Caco-2 (cell line): ENCODE measurements around the gene AKR1E2. TPM values are rescaled to one million over a fixed set of nuclear protein-coding genes. Genes with fewer than 3 reads are reported as not detected.

Experiments
- BruUV-seq: library from RNA; stranded (reverse); fragments of 400-500 nt; replicated peaks from 2 replicates; lab custom pipeline; 2021; lab: Mats Ljungman, UMichigan
- CTCF ChIA-PET: fragments of 300-600 bp; sonication (Branson Sonifier 250); formaldehyde crosslinking; loops from one replicate; lab custom pipeline; 2022; ENCODE audit warnings: antibody characterized with exemption; lab: Charles Lee
- POLR2A ChIA-PET: fragments of 300-600 bp; sonication (Branson Sonifier 250); formaldehyde crosslinking; loops from one replicate; lab custom pipeline; 2022; ENCODE audit warnings: antibody characterized with exemption; lab: Charles Lee
- DNase-seq, 2 experiments: peaks; one replicate each; pipeline versions ENCODE4 v3.0.0 to v3.0.0-alpha.2; 2020 to 2022
- H3K27me3 ChIP-seq: replicated peaks from 2 replicates; pipeline ENCODE4 v1.6.0; 2011; ENCODE audit warnings: low read length; ENCODE audit not compliant: control insufficient read depth, insufficient read depth
- H3K36me3 ChIP-seq: 2 replicates; pipeline ENCODE4 v1.5.1; 2011; ENCODE audit warnings: low read length; ENCODE audit not compliant: control insufficient read depth, insufficient read depth
- H3K4me1 ChIP-seq: fragments of 250-450 bp; sonication (Bioruptor Pico); 2 replicates; pipeline ENCODE4 v1.5.1; 2020; ENCODE audit warnings: mild to moderate bottlenecking
- H3K4me3 ChIP-seq: 2 replicates; pipeline ENCODE4 v1.5.1; 2011; ENCODE audit warnings: low read depth, mild to moderate bottlenecking, control low read depth, low read length
- H3K9me3 ChIP-seq: fragments of 250-450 bp; sonication (Bioruptor Pico); 2 replicates; pipeline ENCODE4 v1.5.1; 2020; ENCODE audit warnings: mild to moderate bottlenecking, moderate library complexity
- H3K27ac Mint-ChIP-seq: one replicate; pipeline ENCODE4 v1.8.0; 2022; ENCODE audit warnings: mixed read lengths; ENCODE audit not compliant: unreplicated experiment
- H3K27me3 Mint-ChIP-seq: one replicate; pipeline ENCODE4 v1.8.0; 2022; ENCODE audit warnings: mixed read lengths; ENCODE audit not compliant: insufficient read depth, unreplicated experiment
- H3K36me3 Mint-ChIP-seq: one replicate; pipeline ENCODE4 v1.8.0; 2022; ENCODE audit warnings: mild to moderate bottlenecking, mixed read lengths; ENCODE audit not compliant: insufficient read depth, unreplicated experiment
- H3K4me1 Mint-ChIP-seq: one replicate; pipeline ENCODE4 v1.8.0; 2022; ENCODE audit warnings: low read depth, mixed read lengths; ENCODE audit not compliant: unreplicated experiment
- H3K4me3 Mint-ChIP-seq: one replicate; pipeline ENCODE4 v1.8.0; 2022; ENCODE audit warnings: mild to moderate bottlenecking, moderate library complexity, mixed read lengths; ENCODE audit not compliant: unreplicated experiment
- H3K9me3 Mint-ChIP-seq: one replicate; pipeline ENCODE4 v1.8.0; 2022; ENCODE audit warnings: mixed read lengths; ENCODE audit not compliant: unreplicated experiment
- intact Hi-C: fragments of 100-400 bp; cut with micrococcal nuclease; formaldehyde crosslinking; loops from one replicate; pipeline ENCODE4 v1.10.0; 2022; ENCODE audit not compliant: unreplicated experiment
- total RNA-seq: library from RNA; stranded (reverse); gene quantifications from 2 replicates; pipeline ENCODE4 v1.2.3, GENCODE V29; 2022
- TF ChIP-seq, protein P1 (sequence below), 2 experiments: fragments of 200-600 bp in 1 of 2; IDR thresholded peaks; 1 replicate in 1 of 2; 2 replicates in 1 of 2; pipeline versions ENCODE4 v1.5.1 to v1.8.0; 2011 to 2022; ENCODE audit warnings: antibody characterized with exemption in 1 of 2, control low read depth in 1 of 2, inconsistent platforms in 1 of 2, low read depth in 1 of 2, low read length in 1 of 2, mild to moderate bottlenecking in 1 of 2, moderate library complexity in 1 of 2; ENCODE audit not compliant: insufficient read depth in 1 of 2, severe bottlenecking in 1 of 2, unreplicated experiment in 1 of 2

AKR1E2 gene
- total RNA-seq, 1 experiment from 2014 or later: 68.3 TPM

DNA sequence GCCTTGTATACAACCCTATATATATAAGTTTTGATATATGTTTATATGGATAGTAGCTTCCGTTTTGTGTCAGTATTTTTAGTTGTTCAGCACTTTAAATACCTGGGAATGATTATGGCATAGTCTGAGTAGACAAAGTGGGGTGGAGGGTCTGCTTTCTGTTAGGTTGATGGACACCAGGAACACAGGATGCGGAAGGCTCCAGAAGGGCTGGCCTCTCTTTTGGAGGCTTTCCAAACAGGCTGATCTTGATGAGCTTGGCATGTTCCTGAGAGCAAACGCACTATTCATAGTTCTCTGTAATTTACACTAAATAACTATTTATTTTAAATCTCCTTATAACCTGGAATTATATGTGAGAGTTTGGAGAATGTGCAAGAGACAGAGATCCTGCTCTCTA lies 12.7 kb downstream of the AKR1E2 start:
- no peaks in the 10 kb centered on the region for H3K4me1 ChIP-seq
- H3K4me1 Mint-ChIP-seq: no peaks in the 10 kb centered on the region
- TF ChIP-seq, protein P1, sequence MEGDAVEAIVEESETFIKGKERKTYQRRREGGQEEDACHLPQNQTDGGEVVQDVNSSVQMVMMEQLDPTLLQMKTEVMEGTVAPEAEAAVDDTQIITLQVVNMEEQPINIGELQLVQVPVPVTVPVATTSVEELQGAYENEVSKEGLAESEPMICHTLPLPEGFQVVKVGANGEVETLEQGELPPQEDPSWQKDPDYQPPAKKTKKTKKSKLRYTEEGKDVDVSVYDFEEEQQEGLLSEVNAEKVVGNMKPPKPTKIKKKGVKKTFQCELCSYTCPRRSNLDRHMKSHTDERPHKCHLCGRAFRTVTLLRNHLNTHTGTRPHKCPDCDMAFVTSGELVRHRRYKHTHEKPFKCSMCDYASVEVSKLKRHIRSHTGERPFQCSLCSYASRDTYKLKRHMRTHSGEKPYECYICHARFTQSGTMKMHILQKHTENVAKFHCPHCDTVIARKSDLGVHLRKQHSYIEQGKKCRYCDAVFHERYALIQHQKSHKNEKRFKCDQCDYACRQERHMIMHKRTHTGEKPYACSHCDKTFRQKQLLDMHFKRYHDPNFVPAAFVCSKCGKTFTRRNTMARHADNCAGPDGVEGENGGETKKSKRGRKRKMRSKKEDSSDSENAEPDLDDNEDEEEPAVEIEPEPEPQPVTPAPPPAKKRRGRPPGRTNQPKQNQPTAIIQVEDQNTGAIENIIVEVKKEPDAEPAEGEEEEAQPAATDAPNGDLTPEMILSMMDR (IDR thresholded peaks at IDR 0.05; ENCODE audit: insufficient read depth in 1 of 2, low read depth in 1 of 2, low read length in 1 of 2, severe bottlenecking in 1 of 2, unreplicated experiment in 1 of 2): no peak
- POLR2A ChIA-PET: no interaction called here
- H3K9me3 Mint-ChIP-seq: no peaks in the 10 kb centered on the region
- peaks cover 21% of the 10 kb centered on the region for H3K36me3 ChIP-seq
- H3K4me3 ChIP-seq: no peak overlapping the region
- H3K4me3 Mint-ChIP-seq: no peak overlapping the region
- no peak overlapping the region for H3K27ac Mint-ChIP-seq
- TSS peak; percentile 1 for BruUV-seq
- DNase-seq: no peak
- no peaks in the 10 kb centered on the region for H3K27me3 ChIP-seq
- no peaks in the 10 kb centered on the region for H3K27me3 Mint-ChIP-seq
- H3K9me3 ChIP-seq: no peaks in the 10 kb centered on the region
- intact Hi-C loops: loop anchor here (1.0 kb wide), 1 partner anchor 23 kb away; no protein-coding TSS in a partner anchor
- peaks cover 61% of the 10 kb centered on the region for H3K36me3 Mint-ChIP-seq
- CTCF ChIA-PET: interaction anchor here (2.0 to 2.2 kb wide), 2 partner anchors 12 to 24 kb away, joined by 7 to 14 read pairs; partner anchors contain the start of gene AKR1E2

DNA sequence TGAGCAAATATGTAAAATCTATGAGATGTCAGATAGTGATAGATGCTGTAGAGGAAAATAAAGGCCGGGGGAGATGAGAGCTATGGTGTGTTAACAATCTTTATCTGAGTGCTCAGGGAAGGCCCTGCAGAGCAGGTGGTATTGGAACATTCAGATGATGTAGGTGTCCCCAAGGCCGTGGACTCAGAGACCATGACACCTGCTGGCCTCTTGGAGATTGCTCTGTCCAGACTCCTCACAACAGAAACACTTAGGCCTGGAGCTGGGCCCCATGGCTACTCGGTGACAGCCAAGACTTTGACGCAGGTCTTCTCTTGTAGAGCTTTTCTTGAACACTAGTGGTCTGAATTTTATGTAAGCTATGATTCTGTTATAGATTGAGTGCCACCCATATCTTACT lies 13.3 kb downstream of the AKR1E2 start:
- Histone ChIP-seq H3K4me3 (no peak overlapping the region), H3K4me1 (no peaks in the 10 kb centered on the region), H3K36me3 (peaks cover 19% of the 10 kb centered on the region), H3K9me3 (no peaks in the 10 kb centered on the region), H3K27me3 (no peaks in the 10 kb centered on the region)
- intact Hi-C loops: loop anchor here (1.0 kb wide), 1 partner anchor 24 kb away; no protein-coding TSS in a partner anchor
- ChIA-PET POLR2A (no interaction called here), CTCF (interaction anchor here (1.0 to 2.2 kb wide), 3 partner anchors 11 to 24 kb away, joined by 3 to 14 read pairs (median 7); partner anchors contain the start of gene AKR1E2)
- Mint-ChIP-seq H3K27ac (no peak overlapping the region), H3K27me3 (no peaks in the 10 kb centered on the region), H3K9me3 (no peaks in the 10 kb centered on the region), H3K36me3 (peaks cover 61% of the 10 kb centered on the region), H3K4me1 (no peaks in the 10 kb centered on the region), H3K4me3 (no peak overlapping the region)
- peak in 1 of 2 experiments; percentile 34 for DNase-seq
- TF ChIP-seq, protein P1 (IDR thresholded peaks at IDR 0.05; ENCODE audit: insufficient read depth in 1 of 2, low read depth in 1 of 2, low read length in 1 of 2, severe bottlenecking in 1 of 2, unreplicated experiment in 1 of 2): peak in 1 of 2 experiments; percentile 45
- no TSS peak for BruUV-seq

GRCh38 chr10:4840151-4840550 lies 14.1 kb downstream of the AKR1E2 start:
- Mint-ChIP-seq H3K27me3 (no peaks in the 10 kb centered on the region), H3K9me3 (no peaks in the 10 kb centered on the region), H3K4me1 (no peaks in the 10 kb centered on the region), H3K36me3 (peaks cover 63% of the 10 kb centered on the region), H3K27ac (no peak overlapping the region), H3K4me3 (no peak overlapping the region)
- no peak overlapping the region for H3K4me3 ChIP-seq
- H3K4me1 ChIP-seq: no peaks in the 10 kb centered on the region
- ChIA-PET POLR2A (interaction anchor here (0.6 kb wide), 1 partner anchor 14 kb away, joined by 10 read pairs; no protein-coding TSS in a partner anchor), CTCF (interaction anchor here (0.8 to 2.2 kb wide), 3 partner anchors 10 to 14 kb away, joined by 3 to 7 read pairs (median 4); partner anchors contain the start of gene AKR1E2)
- H3K36me3 ChIP-seq: peaks cover 19% of the 10 kb centered on the region
- intact Hi-C loops: no loop called here
- TF ChIP-seq, protein P1 (IDR thresholded peaks at IDR 0.05; ENCODE audit: insufficient read depth in 1 of 2, low read depth in 1 of 2, low read length in 1 of 2, severe bottlenecking in 1 of 2, unreplicated experiment in 1 of 2): no peak
- no peaks in the 10 kb centered on the region for H3K9me3 ChIP-seq
- H3K27me3 ChIP-seq: no peaks in the 10 kb centered on the region
- no peak for DNase-seq
- no TSS peak for BruUV-seq
